NCI-H1092 (cell line): Measurements from ENCODE around the gene LRRC10B.
"Not testable (repeated sequence)": the region's sequence is repeated elsewhere in the genome, so short reads cannot be mapped to it uniquely, and the experiment has no call there.

Source experiments
- DNase-seq: peaks from one replicate; lab custom pipeline; 2025; lab: John Stamatoyannopoulos, UW

LRRC10B gene

DNA sequence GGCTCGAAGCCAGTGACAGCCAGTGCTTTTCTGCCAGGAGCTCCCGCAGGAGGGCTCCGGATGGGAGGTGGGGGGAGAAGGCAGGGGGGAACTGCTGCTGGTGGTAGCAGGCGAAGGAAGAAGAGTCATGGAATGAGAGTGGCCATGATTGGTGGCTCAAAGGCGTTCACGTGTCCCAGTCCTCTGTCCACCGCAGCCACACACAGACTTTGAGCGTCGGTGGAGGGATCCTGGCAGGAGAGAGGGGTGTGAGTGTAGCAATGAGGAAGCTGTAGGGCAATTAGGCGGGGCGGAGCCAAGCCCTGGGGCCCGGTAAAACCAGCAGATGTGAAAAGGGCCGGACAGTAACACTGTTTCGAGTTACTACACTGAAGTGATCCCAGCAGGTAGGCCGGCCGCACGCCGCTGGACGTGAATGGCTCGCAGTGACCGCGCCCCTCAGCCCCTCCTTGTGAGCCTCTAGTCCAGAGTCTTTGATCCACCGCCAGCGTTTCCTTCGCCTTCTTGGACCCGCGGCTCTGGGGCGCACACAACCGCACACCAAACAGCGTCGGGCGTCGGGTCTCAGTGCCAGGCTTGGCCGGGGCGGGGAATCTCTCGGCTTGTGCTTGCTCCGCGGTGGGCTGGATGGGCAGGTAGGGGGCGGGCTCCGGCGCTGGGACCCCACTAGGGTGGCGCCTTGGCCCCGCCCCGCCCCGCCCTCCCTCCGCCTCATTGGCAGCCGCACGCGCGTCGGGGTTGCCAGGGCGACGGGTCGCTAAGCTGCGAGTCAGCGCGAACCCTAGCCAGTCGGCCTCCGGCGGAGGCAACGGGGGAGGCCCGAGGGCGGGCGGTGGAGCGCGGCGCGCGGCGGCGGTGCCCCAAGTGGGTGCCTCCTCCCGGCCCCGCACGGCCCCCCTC is at the start of gene LRRC10B:
Gene LRRC10B, plus strand, starts transcription at position 788 of the 900 bp plus-strand sequence. CDS start 250 bp downstream, outside the sequence.
- peak; percentile 78 for DNase-seq

GRCh38 chr11:61460474-61460881 is 48.1 kb upstream of the LRRC10B start:
- peak; percentile 24 for DNase-seq

DNA sequence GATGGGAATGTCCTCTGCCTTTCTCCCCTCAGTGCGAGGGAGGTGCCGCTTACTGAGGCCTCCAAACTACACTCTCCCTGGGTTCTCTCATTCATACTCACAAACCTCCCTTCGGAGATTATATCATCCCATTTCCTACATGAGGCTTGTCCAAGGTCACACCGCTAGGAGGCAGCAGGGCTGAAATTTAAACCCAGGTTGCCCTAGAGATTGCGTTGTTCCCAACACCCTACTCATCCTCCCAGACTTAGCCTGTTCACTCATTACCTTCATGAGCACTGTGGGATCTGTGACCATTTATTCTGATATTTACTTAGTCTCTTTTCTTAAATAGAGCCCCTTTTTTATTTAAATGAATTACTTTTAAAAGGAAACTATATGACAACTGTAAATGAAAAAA is 47.6 kb upstream of the LRRC10B start:
- DNase-seq: no peak

- not testable (repeated sequence) for DNase-seq
Measured at GRCh38 chr11:61467602-61468001, 40.9 kb upstream of the LRRC10B start.

GRCh38 chr11:61468002-61468401 is 40.5 kb upstream of the LRRC10B start:
- no peak for DNase-seq

DNA sequence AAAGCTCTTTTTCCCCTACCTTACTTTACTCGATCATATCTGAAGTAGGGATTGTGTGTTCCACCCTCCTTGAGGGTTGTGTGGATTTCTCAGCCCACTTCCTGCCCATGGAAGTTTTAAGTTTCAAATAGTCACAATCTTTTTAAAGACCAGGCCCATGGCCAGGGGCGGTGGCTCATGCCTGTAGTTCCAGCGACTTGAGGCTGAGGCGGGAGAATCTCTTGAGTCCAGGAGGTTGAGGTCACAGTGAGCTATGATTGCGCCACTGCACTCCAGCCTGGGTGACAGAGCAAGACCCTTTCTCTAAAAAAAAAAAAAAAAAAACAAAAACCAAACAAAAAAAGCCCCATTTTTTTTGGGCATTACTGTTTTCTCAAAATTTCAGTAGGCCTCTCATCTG is 36.3 kb upstream of the LRRC10B start:
- no peak for DNase-seq

GRCh38 chr11:61472868-61473267 is 35.7 kb upstream of the LRRC10B start:
- no peak for DNase-seq

DNA sequence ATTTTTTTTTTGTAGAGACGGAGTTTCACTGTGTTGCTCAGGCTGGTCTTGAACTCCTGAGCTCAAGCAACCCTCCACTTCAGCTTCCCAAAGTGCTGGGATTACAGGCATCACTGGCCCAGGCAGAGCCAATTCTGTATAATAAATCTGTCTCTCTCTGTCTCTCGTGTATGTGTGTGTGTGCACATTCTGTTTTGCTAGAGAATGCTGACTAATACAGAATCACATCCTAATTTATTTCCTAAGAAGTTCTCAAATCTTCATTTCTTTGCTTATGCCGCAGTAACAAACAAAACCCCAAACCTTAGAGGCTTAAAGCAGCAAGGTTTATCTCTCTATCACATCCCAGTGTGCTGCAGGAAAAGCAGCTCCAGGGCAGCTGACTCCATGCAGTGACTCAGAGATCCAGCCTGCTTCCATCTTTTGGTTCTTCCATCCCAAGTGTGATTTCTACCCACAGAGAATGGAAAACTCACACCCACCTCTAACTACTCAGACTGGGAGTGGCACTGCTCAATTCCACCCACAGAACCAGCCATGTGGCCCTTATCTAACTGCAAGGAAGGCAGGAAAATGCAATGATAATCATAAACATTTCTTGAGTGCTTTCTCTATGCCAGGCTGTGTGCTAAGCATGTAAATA is 35.1 kb upstream of the LRRC10B start:
- no peak for DNase-seq

DNA sequence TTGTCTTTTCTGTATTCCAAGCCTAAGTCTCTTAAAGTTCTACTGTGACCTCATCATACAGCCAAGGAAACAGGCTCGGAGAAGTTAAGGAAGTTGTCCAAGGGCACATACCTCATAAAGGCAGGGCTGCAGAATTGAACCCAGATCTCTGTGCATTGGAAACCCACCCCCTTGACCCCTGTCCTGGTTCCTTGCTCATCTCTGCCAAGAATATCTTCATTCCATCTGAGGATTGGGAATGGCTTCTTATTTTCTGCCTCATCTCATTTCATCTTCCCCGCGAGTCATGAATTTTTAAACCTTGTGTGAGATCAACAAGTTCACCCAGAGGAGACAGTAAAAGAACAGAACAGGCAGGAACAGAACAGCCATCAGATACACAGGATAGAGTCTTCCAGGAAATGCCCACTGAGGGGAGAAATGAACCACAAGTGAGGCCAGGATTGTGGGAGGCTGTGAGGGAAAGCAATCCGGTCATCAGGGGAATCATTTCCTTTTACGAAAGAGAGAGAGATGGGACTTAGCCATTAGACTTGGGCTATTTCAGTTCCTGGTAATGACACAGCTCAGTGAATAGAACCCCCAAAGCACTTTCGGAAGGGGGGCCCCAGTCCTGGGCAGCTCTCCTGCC is 34.4 kb upstream of the LRRC10B start:
- no peak for DNase-seq

DNA sequence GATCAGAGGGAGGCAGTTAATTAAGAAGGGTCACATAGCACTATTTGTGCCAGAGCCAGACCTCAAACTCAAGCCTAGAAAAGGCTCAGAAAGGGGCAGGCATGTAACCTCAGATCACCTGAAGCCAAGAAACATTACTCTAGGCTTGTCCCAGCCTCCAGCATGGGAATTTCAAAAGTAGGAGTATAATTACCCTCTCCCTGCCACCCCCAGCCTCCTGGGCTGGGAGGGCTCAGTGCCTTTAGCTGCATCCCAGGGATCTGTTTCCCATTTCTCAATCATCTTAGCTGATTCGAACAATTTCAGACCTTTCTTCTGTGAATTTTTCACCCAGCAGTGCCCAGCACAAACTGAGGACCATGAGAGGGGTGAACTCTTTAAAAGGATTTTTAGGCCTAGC is 33.1 kb upstream of the LRRC10B start:
- DNase-seq: no peak

DNA sequence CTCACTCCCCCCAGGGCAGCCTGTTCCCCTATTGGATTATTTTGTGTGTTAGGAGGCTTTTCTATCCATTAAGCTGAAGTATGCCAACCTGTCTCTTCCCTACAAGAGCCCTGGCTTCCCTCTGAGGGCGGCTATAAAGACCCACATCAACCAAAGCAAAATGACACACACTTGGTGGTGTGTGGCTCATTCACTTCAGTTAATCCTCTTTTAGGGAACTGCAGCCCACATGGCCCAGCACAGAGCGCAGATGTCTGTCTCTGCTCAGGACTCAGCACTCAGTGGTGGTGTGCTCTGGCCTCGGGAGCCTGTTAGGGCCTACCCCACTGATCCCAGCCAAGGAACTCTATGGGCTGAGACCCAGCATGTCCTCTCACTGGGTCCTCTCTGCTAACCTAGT is 32.2 kb upstream of the LRRC10B start:
- no peak for DNase-seq

DNA sequence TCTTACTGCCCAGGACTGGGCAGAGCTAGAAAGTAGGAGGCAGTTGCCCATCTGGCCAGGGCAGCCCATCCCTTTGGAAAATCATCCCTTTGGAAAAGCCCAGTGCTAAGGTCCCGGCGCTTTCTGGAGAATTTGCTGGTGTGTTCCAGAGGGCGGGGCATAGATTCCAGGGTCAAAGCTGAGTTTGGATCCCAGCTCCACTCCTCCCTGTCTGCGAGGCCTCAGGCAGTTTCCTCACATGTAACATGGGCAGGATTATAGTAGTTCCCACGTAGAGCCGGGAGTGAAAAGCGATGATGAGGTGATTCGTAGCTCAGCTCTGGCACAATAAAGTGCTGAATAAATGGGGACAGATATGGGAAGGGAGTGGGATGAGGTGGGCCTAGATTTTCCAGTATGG is 31.4 kb upstream of the LRRC10B start:
- no peak for DNase-seq

DNA sequence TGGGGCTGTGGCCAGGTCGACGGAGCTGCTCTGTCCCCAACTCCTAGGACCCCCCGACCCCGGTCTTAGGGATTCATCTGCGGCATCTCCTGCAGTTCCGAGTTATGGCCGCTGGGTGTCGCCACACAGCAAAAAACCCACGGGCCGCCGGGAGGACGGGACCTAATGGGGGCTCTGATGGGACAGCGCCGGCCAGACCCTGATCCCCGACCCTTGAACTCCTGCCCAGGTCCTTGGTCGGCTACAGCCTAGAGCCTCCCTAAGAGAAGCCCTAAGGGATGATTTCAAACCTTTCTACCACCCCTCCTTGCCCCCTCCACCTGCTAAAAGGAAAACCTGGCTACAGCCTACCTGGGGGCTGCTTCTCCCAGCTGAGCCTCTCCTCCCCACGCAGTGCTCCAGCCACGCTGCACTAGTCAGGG is 30.8 kb upstream of the LRRC10B start:
- no peak for DNase-seq

GRCh38 chr11:61479360-61480058 is 29.0 kb upstream of the LRRC10B start:
- DNase-seq: not testable (repeated sequence)

GRCh38 chr11:61480261-61480993 is 28.1 kb upstream of the LRRC10B start:
- DNase-seq: no peak

DNA sequence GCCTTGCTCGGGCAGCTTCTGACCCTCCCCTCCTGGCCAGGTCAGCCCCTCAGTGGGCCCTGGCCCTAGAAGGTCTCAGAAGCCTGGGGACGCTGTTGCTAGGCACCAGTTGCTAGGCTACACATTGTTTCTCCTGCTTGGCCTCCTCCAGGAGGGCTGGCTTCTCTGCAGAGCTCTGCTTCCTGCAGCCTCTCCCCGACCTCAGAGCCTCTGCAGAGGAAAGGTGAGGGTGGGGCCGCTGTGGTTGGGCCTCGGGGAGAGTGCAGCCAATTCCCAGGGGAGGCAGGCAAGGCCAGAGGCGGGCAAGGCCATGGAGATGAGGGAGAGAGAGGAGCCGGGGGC is 27.6 kb upstream of the LRRC10B start:
- peak; percentile 63 for DNase-seq

DNA sequence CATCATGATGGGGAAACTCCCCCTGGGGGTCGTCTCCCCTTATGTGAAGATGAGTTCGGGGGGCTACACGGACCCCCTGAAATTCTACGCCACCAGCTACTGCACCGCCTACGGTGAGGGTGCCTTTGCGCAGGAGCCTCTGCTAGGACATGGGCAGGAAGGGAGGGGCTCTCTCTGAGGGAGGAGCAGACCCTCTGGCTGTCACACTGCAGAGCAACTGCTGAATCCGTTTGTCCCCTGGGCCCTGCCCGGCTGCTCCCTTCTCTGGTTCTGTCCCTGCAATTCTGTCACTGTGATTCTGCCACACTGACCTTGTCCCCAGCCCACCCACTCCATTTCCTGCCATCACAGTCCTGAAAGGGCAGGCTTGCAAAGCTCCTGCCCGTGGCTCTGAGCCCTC is 26.7 kb upstream of the LRRC10B start:
- no peak for DNase-seq

DNA sequence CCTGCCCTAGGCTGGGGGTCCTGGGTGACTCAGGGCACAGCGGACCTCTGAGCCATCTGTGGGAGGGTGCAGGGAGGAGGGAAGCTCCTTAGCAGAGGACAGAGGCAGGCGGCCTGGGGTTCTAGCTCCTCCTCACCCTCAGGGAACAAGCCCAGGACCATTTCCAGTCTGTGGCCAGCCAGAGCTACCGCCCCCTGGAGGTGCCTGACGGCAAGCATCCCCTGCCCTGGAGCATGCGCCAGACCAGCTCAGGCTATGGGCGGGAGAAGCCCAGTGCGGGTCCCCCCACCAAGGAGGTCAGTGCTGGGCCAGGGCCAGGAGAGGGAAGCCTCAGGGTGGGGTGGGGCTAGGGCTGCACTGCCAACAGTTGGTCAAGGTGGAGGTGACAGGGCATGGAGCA is 26.0 kb upstream of the LRRC10B start:
- DNase-seq: no peak

DNA sequence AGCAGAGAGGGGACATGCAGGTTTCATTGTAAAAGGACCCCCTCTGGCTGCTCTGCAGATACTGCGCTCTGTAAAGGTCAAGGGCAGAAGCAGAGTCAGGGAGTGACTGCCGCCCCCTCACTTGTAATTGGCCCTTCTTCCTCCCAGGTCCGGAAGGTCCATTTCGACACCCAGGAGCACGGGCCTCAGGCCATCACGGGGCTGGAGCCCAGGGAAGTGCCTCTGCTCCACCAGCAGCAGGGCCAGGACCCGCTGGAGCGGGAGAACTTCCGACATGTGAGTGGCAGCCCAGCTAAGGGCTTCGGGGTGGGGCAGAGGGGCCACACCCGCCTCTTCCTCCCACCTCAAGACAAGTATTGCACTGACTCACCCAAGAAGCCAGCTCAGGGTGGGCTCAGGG is 24.0 kb upstream of the LRRC10B start:
- no peak for DNase-seq

- DNase-seq: no peak
Measured at GRCh38 chr11:61485080-61485479, 23.5 kb upstream of the LRRC10B start.

DNA sequence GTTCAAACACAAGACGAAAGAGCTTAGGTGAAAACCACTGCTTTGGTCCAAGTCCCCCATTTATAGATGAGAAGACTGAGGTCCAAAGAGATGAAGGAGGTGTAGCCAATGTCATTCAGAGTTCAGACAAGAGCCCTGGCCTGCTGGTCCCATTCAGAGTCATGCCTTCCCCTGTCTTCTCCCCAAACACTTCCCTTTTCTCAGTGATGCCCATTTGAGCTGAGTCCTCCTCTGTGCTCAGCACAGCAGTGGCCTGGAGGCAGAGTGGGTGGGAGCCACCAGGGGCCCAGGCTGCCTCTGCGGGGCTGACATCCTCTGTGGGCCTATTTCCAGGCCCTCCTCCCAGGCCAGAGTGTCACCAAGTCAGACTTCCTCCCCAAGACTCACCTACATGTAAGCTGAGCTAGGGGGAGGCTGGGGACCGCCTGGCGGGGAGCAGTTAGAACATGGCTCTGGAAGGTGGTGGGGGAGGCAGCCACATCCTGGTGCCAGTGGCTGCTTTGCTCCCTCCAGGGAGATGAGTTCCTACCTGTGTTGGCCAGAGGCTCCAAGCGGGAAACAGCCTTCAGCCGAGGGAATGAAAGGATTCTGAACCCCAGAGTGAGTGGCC is 22.4 kb upstream of the LRRC10B start:
- DNase-seq: no peak
